ENCODE results near the gene UTP3. TPM values are rescaled to one million over a fixed set of nuclear protein-coding genes. Genes with fewer than 3 reads are reported as not detected.

UTP3 gene
- total RNA-seq, 6 donors from 2014 or later, result 18.9 to 33.4 (median 27.9) TPM

DNA sequence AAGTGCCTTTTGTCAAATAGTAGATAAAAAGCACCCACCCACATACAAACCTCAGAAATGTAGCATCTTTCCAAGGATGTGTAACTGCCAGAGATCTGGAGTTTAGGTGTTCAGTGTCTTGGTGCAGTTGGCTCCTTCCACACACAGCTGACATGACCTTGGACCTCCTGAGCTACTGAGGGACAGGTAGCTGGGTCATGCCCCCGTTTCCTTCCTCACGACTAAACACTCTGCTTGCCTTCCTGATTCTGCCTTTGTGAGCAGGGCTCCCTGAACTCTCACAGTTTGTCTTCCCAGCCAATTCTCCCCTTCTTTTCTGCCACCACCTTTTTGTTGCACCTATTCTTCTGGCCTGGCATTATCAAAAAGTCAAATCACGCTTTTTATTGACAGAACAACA, 23.3 kb downstream of the UTP3 start:
- Histone ChIP-seq H3K4me3 (no peak overlapping the region), H3K36me3 (no peaks in the 10 kb centered on the region), H3K4me1 (peaks cover 28 to 49% (median 38%) of the 10 kb centered on the region in 4 donors), H3K27me3 (no peaks in the 10 kb centered on the region), H3K9me3 (no peaks in the 10 kb centered on the region), H3K27ac (no peak overlapping the region)
- ATAC-seq (ENCODE audit: low FRiP score in 2 of 2) (no peak), DNase-seq (no peak)
- TF ChIP-seq EP300 (IDR thresholded peaks at IDR 0.05), result no peak
- TF ChIP-seq, protein P1, sequence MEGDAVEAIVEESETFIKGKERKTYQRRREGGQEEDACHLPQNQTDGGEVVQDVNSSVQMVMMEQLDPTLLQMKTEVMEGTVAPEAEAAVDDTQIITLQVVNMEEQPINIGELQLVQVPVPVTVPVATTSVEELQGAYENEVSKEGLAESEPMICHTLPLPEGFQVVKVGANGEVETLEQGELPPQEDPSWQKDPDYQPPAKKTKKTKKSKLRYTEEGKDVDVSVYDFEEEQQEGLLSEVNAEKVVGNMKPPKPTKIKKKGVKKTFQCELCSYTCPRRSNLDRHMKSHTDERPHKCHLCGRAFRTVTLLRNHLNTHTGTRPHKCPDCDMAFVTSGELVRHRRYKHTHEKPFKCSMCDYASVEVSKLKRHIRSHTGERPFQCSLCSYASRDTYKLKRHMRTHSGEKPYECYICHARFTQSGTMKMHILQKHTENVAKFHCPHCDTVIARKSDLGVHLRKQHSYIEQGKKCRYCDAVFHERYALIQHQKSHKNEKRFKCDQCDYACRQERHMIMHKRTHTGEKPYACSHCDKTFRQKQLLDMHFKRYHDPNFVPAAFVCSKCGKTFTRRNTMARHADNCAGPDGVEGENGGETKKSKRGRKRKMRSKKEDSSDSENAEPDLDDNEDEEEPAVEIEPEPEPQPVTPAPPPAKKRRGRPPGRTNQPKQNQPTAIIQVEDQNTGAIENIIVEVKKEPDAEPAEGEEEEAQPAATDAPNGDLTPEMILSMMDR (IDR thresholded peaks at IDR 0.05), result no peak
- TF ChIP-seq POLR2AphosphoS5 (IDR thresholded peaks at IDR 0.05), result no peak
- TF ChIP-seq POLR2A (IDR thresholded peaks at IDR 0.05), result no peak
- 48 to 67% methylated on average over 3 of the region's 3 CpGs for WGBS, 2 donors

GRCh38 chr4:70712150-70712549, 23.8 kb downstream of the UTP3 start:
- Histone ChIP-seq H3K36me3 (no peaks in the 10 kb centered on the region), H3K27me3 (no peaks in the 10 kb centered on the region), H3K27ac (no peak overlapping the region), H3K9me3 (no peaks in the 10 kb centered on the region), H3K4me3 (no peak overlapping the region), H3K4me1 (peaks cover 25 to 43% (median 33%) of the 10 kb centered on the region in 4 donors)
- no peak for TF ChIP-seq POLR2AphosphoS5 (IDR thresholded peaks at IDR 0.05)
- TF ChIP-seq POLR2A (IDR thresholded peaks at IDR 0.05), result no peak
- no peak for TF ChIP-seq EP300 (IDR thresholded peaks at IDR 0.05)
- TF ChIP-seq, protein P1 (IDR thresholded peaks at IDR 0.05), result no peak
- ATAC-seq (ENCODE audit: low FRiP score in 2 of 2) (no peak), DNase-seq (no peak)
- WGBS, 2 donors, result 61 to 65% methylated on average over 3 of the region's 3 CpGs

DNA sequence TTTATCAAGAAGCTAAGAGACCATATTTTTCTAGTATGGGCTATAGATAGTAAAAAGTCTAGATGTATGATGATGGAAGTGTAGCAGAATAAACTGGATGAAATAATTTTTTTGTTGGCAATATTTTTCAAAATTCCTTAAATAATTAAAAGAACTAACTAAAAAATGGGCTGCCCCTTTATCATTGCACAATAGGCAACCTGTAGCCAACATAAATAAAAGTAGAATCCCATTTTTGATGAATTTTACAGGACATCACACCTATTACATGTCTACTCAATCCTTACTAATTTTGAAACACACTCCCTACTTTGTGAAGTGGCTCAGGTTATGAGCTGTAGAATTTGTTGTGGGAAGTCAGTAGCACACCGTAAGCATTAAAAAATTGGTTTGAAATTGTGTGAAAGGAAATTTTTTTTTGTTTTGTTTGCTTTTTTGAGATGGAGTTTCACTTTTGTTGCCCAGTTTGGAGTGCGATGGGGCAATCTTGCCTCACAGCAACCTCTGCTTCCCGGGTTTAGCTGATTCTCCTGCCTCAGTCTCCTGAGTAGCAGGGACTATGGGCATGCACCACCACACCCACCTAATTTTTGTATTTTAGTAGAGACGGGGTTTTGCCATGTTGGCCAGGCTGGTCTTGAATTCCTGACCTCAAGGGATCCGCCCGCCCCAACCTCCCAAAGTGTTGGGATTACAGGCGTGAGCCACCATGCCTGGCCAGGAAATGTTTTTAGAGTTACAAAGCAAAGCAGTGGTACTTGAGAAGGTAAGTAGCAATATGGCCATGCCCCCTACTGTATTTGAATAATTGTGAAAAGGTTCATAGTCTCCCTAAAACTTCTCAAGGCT, 24.5 kb downstream of the UTP3 start:
- WGBS, 2 donors, result 69 to 71% methylated on average over 7 of the region's 7 CpGs
- Histone ChIP-seq H3K4me1 (peaks cover 22 to 39% (median 32%) of the 10 kb centered on the region in 4 donors), H3K27ac (peak overlapping the region in 3 of 4 donors; percentile 41 to 45 (median 44)), H3K27me3 (no peaks in the 10 kb centered on the region), H3K4me3 (no peak overlapping the region), H3K36me3 (no peaks in the 10 kb centered on the region), H3K9me3 (no peaks in the 10 kb centered on the region)
- DNase-seq, result no peak
- no peak for TF ChIP-seq EP300 (IDR thresholded peaks at IDR 0.05)
- TF ChIP-seq POLR2AphosphoS5 (IDR thresholded peaks at IDR 0.05), result no peak
- ATAC-seq (ENCODE audit: low FRiP score in 2 of 2), result no peak

GRCh38 chr4:70713453-70714078, 25.2 kb downstream of the UTP3 start:
- H3K36me3 ChIP-seq, result no peaks in the 10 kb centered on the region
- no peaks in the 10 kb centered on the region for H3K9me3 ChIP-seq
- peaks cover 24 to 44% (median 31%) of the 10 kb centered on the region in 4 donors for H3K4me1 ChIP-seq
- no peak overlapping the region for H3K4me3 ChIP-seq
- peak overlapping the region in 3 of 4 donors; percentile 41 to 45 (median 44) for H3K27ac ChIP-seq
- ATAC-seq (ENCODE audit: low FRiP score in 2 of 2) (peak in 1 of 2 donors; percentile 45), DNase-seq (no peak)
- TF ChIP-seq, protein P1 (IDR thresholded peaks at IDR 0.05), result no peak
- TF ChIP-seq EP300 (IDR thresholded peaks at IDR 0.05) (no peak), POLR2AphosphoS5 (IDR thresholded peaks at IDR 0.05) (no peak), POLR2A (IDR thresholded peaks at IDR 0.05) (no peak)
- WGBS, 2 donors, result 55 to 64% methylated on average over 7 of the region's 7 CpGs
- H3K27me3 ChIP-seq, result no peaks in the 10 kb centered on the region

Data from upper lobe of left lung (tissue), 6 donors.